ENCODE data around the gene NUP214. TPM values are rescaled to one million over a fixed set of nuclear protein-coding genes. Genes with fewer than 3 reads are reported as not detected.
A peak's percentile ranks its signal among the peaks of the same experiment; 100 is the strongest.

The NUP214 gene
- total RNA-seq, 1 donor from 2014 or later = 24.7 TPM

GRCh38 chr9:131103024-131103423, 22.4 kb upstream of the NUP214 start:
- H3K36me3 ChIP-seq = peaks cover 9% of the 10 kb centered on the region
- TF ChIP-seq, protein P1, sequence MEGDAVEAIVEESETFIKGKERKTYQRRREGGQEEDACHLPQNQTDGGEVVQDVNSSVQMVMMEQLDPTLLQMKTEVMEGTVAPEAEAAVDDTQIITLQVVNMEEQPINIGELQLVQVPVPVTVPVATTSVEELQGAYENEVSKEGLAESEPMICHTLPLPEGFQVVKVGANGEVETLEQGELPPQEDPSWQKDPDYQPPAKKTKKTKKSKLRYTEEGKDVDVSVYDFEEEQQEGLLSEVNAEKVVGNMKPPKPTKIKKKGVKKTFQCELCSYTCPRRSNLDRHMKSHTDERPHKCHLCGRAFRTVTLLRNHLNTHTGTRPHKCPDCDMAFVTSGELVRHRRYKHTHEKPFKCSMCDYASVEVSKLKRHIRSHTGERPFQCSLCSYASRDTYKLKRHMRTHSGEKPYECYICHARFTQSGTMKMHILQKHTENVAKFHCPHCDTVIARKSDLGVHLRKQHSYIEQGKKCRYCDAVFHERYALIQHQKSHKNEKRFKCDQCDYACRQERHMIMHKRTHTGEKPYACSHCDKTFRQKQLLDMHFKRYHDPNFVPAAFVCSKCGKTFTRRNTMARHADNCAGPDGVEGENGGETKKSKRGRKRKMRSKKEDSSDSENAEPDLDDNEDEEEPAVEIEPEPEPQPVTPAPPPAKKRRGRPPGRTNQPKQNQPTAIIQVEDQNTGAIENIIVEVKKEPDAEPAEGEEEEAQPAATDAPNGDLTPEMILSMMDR (IDR thresholded peaks at IDR 0.05; ENCODE audit: borderline replicate concordance) = no peak
- peaks cover 13% of the 10 kb centered on the region for H3K27me3 ChIP-seq (ENCODE audit: low read depth)
- no peak for DNase-seq
- peak overlapping the region; percentile 87 for H3K27ac ChIP-seq (replicated peaks)
- H3K9me3 ChIP-seq (replicated peaks) = no peaks in the 10 kb centered on the region
- H3K4me3 ChIP-seq = peak overlapping the region; percentile 43
- intact Hi-C loops (cut with micrococcal nuclease) = no loop called here
- peaks cover 82% of the 10 kb centered on the region for H3K4me1 ChIP-seq

DNA sequence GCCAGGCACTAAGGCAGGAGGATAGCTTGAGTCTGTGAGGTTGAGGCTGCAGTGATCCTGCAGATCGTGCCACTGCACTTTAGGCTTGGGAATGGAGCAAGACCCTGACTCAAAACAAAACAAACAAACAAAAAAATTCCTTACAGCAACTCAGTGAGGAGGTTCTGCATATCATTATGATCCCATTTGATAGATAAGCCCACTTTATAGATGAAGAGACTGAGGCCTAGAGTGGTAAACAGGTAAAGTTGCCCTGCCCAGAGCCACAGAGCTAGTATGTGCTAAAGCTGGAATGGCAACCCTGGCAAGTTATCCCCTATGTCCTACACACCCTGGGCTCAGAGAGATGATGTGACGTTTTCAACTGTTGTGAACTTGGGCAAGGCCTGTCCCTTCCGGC, 21.9 kb upstream of the NUP214 start:
- TF ChIP-seq, protein P1 (IDR thresholded peaks at IDR 0.05; ENCODE audit: borderline replicate concordance) = no peak
- Histone ChIP-seq H3K9me3 (replicated peaks) (no peaks in the 10 kb centered on the region), H3K4me3 (no peak overlapping the region), H3K27ac (replicated peaks) (peak overlapping the region; percentile 87), H3K36me3 (peaks cover 9% of the 10 kb centered on the region), H3K4me1 (peaks cover 81% of the 10 kb centered on the region), H3K27me3 (ENCODE audit: low read depth) (peaks cover 8% of the 10 kb centered on the region)
- DNase-seq = no peak
- intact Hi-C loops (cut with micrococcal nuclease) = no loop called here

- Histone ChIP-seq H3K36me3 (peaks cover 9% of the 10 kb centered on the region), H3K4me3 (no peak overlapping the region), H3K27me3 (ENCODE audit: low read depth) (peaks cover 3% of the 10 kb centered on the region), H3K27ac (replicated peaks) (peak overlapping the region; percentile 87), H3K9me3 (replicated peaks) (no peaks in the 10 kb centered on the region), H3K4me1 (peaks cover 75% of the 10 kb centered on the region)
- DNase-seq = no peak
- TF ChIP-seq, protein P1 (IDR thresholded peaks at IDR 0.05; ENCODE audit: borderline replicate concordance) = no peak
- intact Hi-C loops (cut with micrococcal nuclease) = no loop called here
Observed at GRCh38 chr9:131104016-131104740, 21.2 kb upstream of the NUP214 start.

DNA sequence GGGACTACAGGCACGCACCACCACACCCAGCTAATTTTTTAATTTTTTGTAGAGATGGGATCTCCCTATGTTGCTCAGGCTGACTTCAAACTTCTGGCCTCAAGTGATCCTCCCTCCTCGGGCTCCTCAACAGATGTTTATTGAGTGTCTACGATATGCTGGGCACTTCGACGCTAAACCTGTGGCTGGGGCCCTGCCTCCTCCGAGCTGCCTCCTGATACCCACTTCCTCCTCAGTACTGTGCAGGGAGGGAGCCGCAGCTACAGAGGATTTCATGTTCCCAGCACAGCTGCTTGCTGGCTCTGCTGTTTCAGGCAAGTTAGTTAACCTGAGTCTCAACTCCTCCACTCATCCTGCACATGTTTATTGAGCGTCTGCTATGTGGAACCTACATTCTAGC, 19.4 kb upstream of the NUP214 start:
- no peaks in the 10 kb centered on the region for H3K27me3 ChIP-seq (ENCODE audit: low read depth)
- H3K36me3 ChIP-seq = peaks cover 9% of the 10 kb centered on the region
- intact Hi-C loops (cut with micrococcal nuclease) = no loop called here
- TF ChIP-seq, protein P1 (IDR thresholded peaks at IDR 0.05; ENCODE audit: borderline replicate concordance) = no peak
- no peaks in the 10 kb centered on the region for H3K9me3 ChIP-seq (replicated peaks)
- H3K4me3 ChIP-seq = no peak overlapping the region
- peaks cover 59% of the 10 kb centered on the region for H3K4me1 ChIP-seq
- DNase-seq = no peak
- peak overlapping the region; percentile 81 for H3K27ac ChIP-seq (replicated peaks)

GRCh38 chr9:131107760-131108159, 17.6 kb upstream of the NUP214 start:
- intact Hi-C loops (cut with micrococcal nuclease) = no loop called here
- TF ChIP-seq, protein P1 (IDR thresholded peaks at IDR 0.05; ENCODE audit: borderline replicate concordance) = no peak

More at GRCh38 chr9:131107760-131108159, 17.6 kb upstream of the NUP214 start:
- no peak for DNase-seq
- Histone ChIP-seq H3K27ac (replicated peaks) (peak overlapping the region; percentile 81), H3K27me3 (ENCODE audit: low read depth) (no peaks in the 10 kb centered on the region), H3K4me1 (peaks cover 56% of the 10 kb centered on the region), H3K36me3 (peaks cover 9% of the 10 kb centered on the region), H3K4me3 (no peak overlapping the region), H3K9me3 (replicated peaks) (no peaks in the 10 kb centered on the region)

Data from left ventricle myocardium inferior (tissue), 1 donor.